ENCODE measurements around the gene RBP5. TPM values are rescaled to one million over a fixed set of nuclear protein-coding genes. Genes with fewer than 3 reads are reported as not detected.

The RBP5 gene
- polyA plus RNA-seq, 2 donors, result 0.65 to 2.2 TPM

DNA sequence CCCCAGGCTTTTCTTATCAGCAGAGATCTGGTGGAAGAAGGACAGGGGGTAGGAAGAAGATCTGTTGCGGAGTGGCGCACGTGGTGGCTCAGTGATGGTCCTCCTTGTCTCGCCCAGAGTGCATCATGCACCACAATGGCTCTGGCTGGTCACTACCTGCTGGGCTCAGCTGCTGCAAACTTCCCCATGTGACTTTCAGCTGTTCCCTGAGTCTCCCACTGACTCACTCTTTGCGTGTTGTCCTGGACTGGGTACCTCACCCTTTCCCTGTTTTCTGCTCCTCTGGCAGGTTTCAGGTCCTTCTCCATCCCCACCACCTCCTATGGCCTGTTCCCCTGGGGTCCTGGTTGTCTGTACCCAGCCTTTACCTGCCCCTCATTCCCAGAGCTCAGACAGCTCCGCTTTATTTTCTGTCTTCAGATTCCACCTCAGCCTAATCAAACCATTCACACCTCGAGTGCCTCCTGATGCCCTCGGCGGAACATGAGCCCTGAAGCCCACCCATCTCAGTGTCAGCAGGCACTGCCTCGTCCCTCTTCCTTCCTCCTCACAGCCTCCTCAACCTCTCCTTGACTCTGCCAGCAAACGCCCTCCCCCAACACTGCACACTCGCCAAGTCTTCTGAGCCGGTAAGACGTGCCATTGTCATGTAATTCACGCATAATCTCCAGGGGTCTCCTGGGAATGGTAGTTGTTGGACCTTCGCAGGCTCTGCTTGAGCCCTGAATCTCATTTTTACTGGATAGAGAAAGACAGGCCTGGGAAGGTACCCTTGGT lies 38.3 kb downstream of the RBP5 start:
- Histone ChIP-seq H3K4me1 (ENCODE audit: control insufficient read depth in 2 of 2, insufficient read depth in 2 of 2, low read length in 1 of 2) (peaks cover 3 to 7% of the 10 kb centered on the region in 2 donors), H3K27ac (ENCODE audit: low read depth in 2 of 2, low read length in 1 of 2) (peak overlapping the region; percentile 44 to 85), H3K4me3 (ENCODE audit: low read depth in 1 of 2, low read length in 2 of 2) (peak overlapping the region; percentile 2 to 45), H3K27me3 (ENCODE audit: control insufficient read depth in 1 of 2, insufficient read depth in 2 of 2, low read length in 2 of 2) (no peaks in the 10 kb centered on the region), H3K36me3 (ENCODE audit: control insufficient read depth in 2 of 2, insufficient read depth in 2 of 2, low read length in 1 of 2) (peaks cover 2 to 12% of the 10 kb centered on the region in 2 donors), H3K9me3 (ENCODE audit: control insufficient read depth in 2 of 2, insufficient read depth in 1 of 2, low read depth in 1 of 2, low read length in 1 of 2) (peaks cover 0 to under 1% of the 10 kb centered on the region in 2 donors)
- 66 to 68% methylated on average over 16 of the region's 16 CpGs for WGBS, 2 donors

DNA sequence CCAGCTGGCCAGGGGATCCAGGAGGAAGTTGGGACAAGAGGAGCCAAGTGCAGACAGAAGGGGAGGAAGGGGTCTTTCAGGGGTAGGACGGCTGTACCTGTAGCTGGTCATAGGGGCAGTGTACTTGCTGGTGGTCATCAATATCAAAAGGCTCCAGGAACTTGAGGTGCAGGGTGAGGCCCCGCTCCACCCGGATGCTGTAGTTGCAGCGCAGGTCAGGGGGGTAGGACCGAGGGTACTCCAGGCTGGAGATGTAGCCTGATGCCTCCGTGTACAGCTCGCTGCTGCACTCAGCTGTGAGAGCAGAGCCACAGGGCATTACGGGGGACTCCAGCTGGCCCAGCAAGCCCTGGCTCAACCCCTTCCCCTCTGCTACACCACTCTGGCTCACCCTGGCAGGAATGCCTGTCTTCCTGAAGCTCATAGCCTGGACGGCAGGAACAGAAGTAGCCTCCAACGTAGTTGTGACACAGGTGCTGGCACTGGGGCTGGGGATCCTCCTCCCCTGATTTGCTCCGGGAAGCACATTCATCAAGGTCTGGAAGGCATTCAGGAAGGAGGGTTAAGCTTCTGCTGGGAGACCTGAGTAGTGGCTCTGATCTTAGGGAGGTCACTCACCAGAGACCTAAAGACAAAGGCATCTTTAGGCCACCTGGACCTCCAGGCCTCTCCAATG lies 39.4 kb downstream of the RBP5 start:
- 77 to 78% methylated on average over 11 of the region's 11 CpGs for WGBS, 2 donors
- H3K36me3 ChIP-seq (ENCODE audit: control insufficient read depth in 2 of 2, insufficient read depth in 2 of 2, low read length in 1 of 2), result peaks cover 2 to 22% of the 10 kb centered on the region in 2 donors
- H3K9me3 ChIP-seq (ENCODE audit: control insufficient read depth in 2 of 2, insufficient read depth in 1 of 2, low read depth in 1 of 2, low read length in 1 of 2), result peaks cover 0 to 9% of the 10 kb centered on the region in 2 donors
- H3K4me3 ChIP-seq (ENCODE audit: low read depth in 1 of 2, low read length in 2 of 2), result no peak overlapping the region
- H3K4me1 ChIP-seq (ENCODE audit: control insufficient read depth in 2 of 2, insufficient read depth in 2 of 2, low read length in 1 of 2), result peaks cover 7 to 11% of the 10 kb centered on the region in 2 donors
- no peaks in the 10 kb centered on the region for H3K27me3 ChIP-seq (ENCODE audit: control insufficient read depth in 1 of 2, insufficient read depth in 2 of 2, low read length in 2 of 2)
- H3K27ac ChIP-seq (ENCODE audit: low read depth in 2 of 2, low read length in 1 of 2), result peak overlapping the region in 1 of 2 donors; percentile 14

DNA sequence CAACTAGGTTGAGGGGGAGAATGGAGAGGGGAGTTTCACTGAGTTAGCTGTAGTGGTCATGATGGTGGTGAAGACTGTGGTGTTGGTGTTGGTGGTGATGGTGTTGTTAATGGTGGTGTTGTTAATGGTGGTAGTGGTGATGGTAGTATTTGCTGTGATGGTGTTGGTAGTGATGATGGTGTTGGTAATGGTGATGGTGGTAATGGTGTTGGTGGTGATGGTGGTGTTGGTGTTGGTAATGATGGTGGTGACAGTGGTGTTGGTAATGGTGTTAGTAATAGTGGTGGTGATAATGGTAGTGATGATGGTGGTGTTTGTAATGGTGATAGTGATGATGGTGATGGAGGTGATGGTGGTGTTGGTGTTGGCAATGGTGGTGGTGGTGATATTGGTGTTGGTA lies 45.6 kb downstream of the RBP5 start:
- Histone ChIP-seq H3K27ac (ENCODE audit: low read depth in 2 of 2, low read length in 1 of 2) (peak overlapping the region in 1 of 2 donors; percentile 3), H3K9me3 (ENCODE audit: control insufficient read depth in 2 of 2, insufficient read depth in 1 of 2, low read depth in 1 of 2, low read length in 1 of 2) (peaks cover 0 to 13% of the 10 kb centered on the region in 2 donors), H3K36me3 (ENCODE audit: control insufficient read depth in 2 of 2, insufficient read depth in 2 of 2, low read length in 1 of 2) (peaks cover 2 to 20% of the 10 kb centered on the region in 2 donors), H3K4me1 (ENCODE audit: control insufficient read depth in 2 of 2, insufficient read depth in 2 of 2, low read length in 1 of 2) (peaks cover 0 to 21% of the 10 kb centered on the region in 2 donors), H3K4me3 (ENCODE audit: low read depth in 1 of 2, low read length in 2 of 2) (no peak overlapping the region), H3K27me3 (ENCODE audit: control insufficient read depth in 1 of 2, insufficient read depth in 2 of 2, low read length in 2 of 2) (no peaks in the 10 kb centered on the region)

DNA sequence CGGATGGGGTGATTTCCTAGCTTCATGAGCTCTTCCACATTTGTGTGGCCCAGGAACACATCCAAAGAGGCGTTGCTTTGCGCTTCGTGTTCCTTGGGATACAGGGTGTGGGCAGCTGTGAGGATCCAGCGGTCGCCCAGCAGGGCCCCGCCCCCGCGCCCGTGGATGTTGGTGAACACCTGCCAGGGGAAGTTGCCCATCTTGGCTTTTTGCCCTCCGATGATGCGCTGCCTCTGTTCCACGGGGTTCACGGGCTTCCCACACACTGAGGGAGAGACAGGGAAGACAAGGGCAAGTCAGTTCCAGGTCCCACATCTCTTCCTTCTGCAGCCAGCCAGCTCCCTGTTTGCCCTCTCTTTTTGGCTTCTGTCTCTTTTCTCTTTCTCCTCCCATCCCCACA lies 47.7 kb downstream of the RBP5 start:
- H3K4me1 ChIP-seq (ENCODE audit: control insufficient read depth in 2 of 2, insufficient read depth in 2 of 2, low read length in 1 of 2), result peaks cover 0 to 21% of the 10 kb centered on the region in 2 donors
- no peak overlapping the region for H3K4me3 ChIP-seq (ENCODE audit: low read depth in 1 of 2, low read length in 2 of 2)
- H3K36me3 ChIP-seq (ENCODE audit: control insufficient read depth in 2 of 2, insufficient read depth in 2 of 2, low read length in 1 of 2), result peaks cover 2 to 20% of the 10 kb centered on the region in 2 donors
- H3K9me3 ChIP-seq (ENCODE audit: control insufficient read depth in 2 of 2, insufficient read depth in 1 of 2, low read depth in 1 of 2, low read length in 1 of 2), result peaks cover 0 to 13% of the 10 kb centered on the region in 2 donors
- 62 to 71% methylated on average over 14 of the region's 14 CpGs for WGBS, 2 donors
- peak overlapping the region in 1 of 2 donors; percentile 8 for H3K27ac ChIP-seq (ENCODE audit: low read depth in 2 of 2, low read length in 1 of 2)
- no peaks in the 10 kb centered on the region for H3K27me3 ChIP-seq (ENCODE audit: control insufficient read depth in 1 of 2, insufficient read depth in 2 of 2, low read length in 2 of 2)

DNA sequence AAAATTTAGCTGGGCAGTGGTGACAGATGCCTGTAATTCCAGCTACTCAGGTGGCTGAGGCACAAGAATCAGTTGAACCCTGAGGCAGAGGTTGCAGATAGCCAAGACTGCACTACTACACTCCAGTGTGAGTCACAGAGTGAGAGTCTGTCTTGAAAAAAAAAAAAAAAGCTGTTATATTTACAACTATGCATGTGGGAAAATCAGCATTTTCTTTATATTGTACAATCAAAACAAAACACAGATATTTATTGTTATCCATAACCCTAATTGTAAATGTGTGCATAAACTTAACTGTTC lies 48.9 kb downstream of the RBP5 start:
- H3K4me1 ChIP-seq (ENCODE audit: control insufficient read depth in 2 of 2, insufficient read depth in 2 of 2, low read length in 1 of 2), result peaks cover 0 to 16% of the 10 kb centered on the region in 2 donors
- H3K27me3 ChIP-seq (ENCODE audit: control insufficient read depth in 1 of 2, insufficient read depth in 2 of 2, low read length in 2 of 2), result no peaks in the 10 kb centered on the region
- no peak overlapping the region for H3K4me3 ChIP-seq (ENCODE audit: low read depth in 1 of 2, low read length in 2 of 2)
- peaks cover 0 to 13% of the 10 kb centered on the region in 2 donors for H3K36me3 ChIP-seq (ENCODE audit: control insufficient read depth in 2 of 2, insufficient read depth in 2 of 2, low read length in 1 of 2)
- H3K9me3 ChIP-seq (ENCODE audit: control insufficient read depth in 2 of 2, insufficient read depth in 1 of 2, low read depth in 1 of 2, low read length in 1 of 2), result peaks cover 0 to 7% of the 10 kb centered on the region in 2 donors
- H3K27ac ChIP-seq (ENCODE audit: low read depth in 2 of 2, low read length in 1 of 2), result peak overlapping the region; percentile 83

DNA sequence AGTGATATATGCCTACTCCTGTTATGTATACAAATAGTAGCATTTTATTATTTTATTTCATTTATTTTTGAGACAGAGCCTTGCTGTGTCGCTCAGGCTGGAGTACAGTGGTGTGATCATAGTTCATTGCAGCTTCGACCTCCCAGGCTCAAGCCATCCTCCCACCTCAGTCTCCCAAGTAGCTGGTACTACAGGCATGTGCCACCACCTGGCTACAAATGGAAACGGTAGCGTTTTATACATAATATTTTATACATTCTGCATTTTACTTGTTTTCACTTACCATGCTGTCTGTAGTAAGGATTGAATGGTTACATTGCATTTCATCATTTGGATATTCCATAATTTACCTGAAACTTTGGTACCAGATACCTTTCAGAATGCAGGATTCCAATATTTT lies 50.5 kb downstream of the RBP5 start:
- no peak overlapping the region for H3K4me3 ChIP-seq (ENCODE audit: low read depth in 1 of 2, low read length in 2 of 2)
- peaks cover 0 to 1% of the 10 kb centered on the region in 2 donors for H3K9me3 ChIP-seq (ENCODE audit: control insufficient read depth in 2 of 2, insufficient read depth in 1 of 2, low read depth in 1 of 2, low read length in 1 of 2)
- peaks cover 0 to 11% of the 10 kb centered on the region in 2 donors for H3K4me1 ChIP-seq (ENCODE audit: control insufficient read depth in 2 of 2, insufficient read depth in 2 of 2, low read length in 1 of 2)
- WGBS, 2 donors, result 66 to 67% methylated on average over 4 of the region's 4 CpGs
- no peaks in the 10 kb centered on the region for H3K27me3 ChIP-seq (ENCODE audit: control insufficient read depth in 1 of 2, insufficient read depth in 2 of 2, low read length in 2 of 2)
- peaks cover 0 to 6% of the 10 kb centered on the region in 2 donors for H3K36me3 ChIP-seq (ENCODE audit: control insufficient read depth in 2 of 2, insufficient read depth in 2 of 2, low read length in 1 of 2)
- H3K27ac ChIP-seq (ENCODE audit: low read depth in 2 of 2, low read length in 1 of 2), result no peak overlapping the region

DNA sequence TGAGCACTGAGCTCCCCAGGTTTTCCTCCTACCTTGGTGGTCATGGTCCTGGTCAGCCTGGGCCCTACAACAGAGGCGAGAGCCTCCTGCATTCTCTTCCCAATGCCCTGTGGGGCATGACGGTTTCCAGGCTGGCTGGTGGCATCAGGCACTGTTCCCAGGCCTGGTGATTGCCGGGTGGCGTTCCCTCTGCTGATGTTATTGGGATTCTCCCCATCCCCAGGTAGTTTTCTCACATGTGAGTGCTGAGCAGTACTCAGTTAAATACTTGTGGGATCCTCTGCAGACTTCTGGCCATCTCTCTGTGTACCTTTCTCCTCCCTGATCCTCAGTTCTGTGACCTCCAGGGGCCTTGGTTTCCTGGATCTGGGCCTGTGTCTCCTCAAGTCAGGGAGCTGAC lies 52.2 kb downstream of the RBP5 start:
- Histone ChIP-seq H3K4me3 (ENCODE audit: low read depth in 1 of 2, low read length in 2 of 2) (no peak overlapping the region), H3K4me1 (ENCODE audit: control insufficient read depth in 2 of 2, insufficient read depth in 2 of 2, low read length in 1 of 2) (peaks cover 0 to 8% of the 10 kb centered on the region in 2 donors), H3K9me3 (ENCODE audit: control insufficient read depth in 2 of 2, insufficient read depth in 1 of 2, low read depth in 1 of 2, low read length in 1 of 2) (no peaks in the 10 kb centered on the region), H3K27ac (ENCODE audit: low read depth in 2 of 2, low read length in 1 of 2) (no peak overlapping the region), H3K27me3 (ENCODE audit: control insufficient read depth in 1 of 2, insufficient read depth in 2 of 2, low read length in 2 of 2) (no peaks in the 10 kb centered on the region), H3K36me3 (ENCODE audit: control insufficient read depth in 2 of 2, insufficient read depth in 2 of 2, low read length in 1 of 2) (peaks cover 0 to 5% of the 10 kb centered on the region in 2 donors)
- WGBS, 2 donors, result 93 to 95% methylated on average over 4 of the region's 4 CpGs

DNA sequence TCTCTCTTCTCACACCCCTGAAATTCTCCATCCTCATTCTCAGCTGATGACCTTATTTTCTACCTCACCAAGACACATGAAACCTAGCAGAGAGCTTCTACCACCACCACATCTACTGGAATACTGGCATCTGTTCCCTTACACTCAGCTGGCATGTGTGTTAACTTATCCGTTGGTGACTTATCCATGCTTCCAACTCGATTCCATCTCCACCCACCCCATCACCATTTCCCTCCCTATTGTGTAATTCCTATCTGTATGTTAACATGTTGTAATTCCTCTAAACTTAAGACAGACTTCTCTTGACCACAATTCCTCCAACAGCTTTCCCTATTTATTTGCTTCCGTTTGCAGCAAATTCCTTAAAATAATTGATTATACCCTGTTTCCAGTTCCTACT lies 52.8 kb downstream of the RBP5 start:
- H3K4me3 ChIP-seq (ENCODE audit: low read depth in 1 of 2, low read length in 2 of 2), result no peak overlapping the region
- no peaks in the 10 kb centered on the region for H3K9me3 ChIP-seq (ENCODE audit: control insufficient read depth in 2 of 2, insufficient read depth in 1 of 2, low read depth in 1 of 2, low read length in 1 of 2)
- 50 to 60% methylated on average over 3 of the region's 3 CpGs for WGBS, 2 donors
- H3K4me1 ChIP-seq (ENCODE audit: control insufficient read depth in 2 of 2, insufficient read depth in 2 of 2, low read length in 1 of 2), result peaks cover 0 to 6% of the 10 kb centered on the region in 2 donors
- H3K27ac ChIP-seq (ENCODE audit: low read depth in 2 of 2, low read length in 1 of 2), result no peak overlapping the region
- no peaks in the 10 kb centered on the region for H3K27me3 ChIP-seq (ENCODE audit: control insufficient read depth in 1 of 2, insufficient read depth in 2 of 2, low read length in 2 of 2)
- peaks cover 0 to 3% of the 10 kb centered on the region in 2 donors for H3K36me3 ChIP-seq (ENCODE audit: control insufficient read depth in 2 of 2, insufficient read depth in 2 of 2, low read length in 1 of 2)

DNA sequence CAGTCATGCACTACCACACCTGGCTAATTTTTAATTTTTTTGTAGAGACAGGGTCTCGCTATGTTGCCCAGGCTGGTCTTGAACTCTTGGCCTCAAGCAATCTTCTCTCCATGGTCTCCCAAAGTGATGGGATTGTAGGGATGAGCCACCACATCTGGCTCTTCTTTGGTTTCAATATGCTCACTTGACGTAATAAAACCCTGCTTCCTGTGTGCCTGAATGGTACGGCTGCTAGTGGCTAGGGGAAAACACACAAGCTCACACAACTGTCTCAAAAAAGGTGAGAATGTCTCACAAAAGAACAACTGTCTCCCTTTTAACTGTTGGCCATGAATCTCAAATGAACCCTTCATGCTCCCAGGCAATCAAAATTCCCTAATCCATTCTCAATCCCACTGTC lies 53.2 kb downstream of the RBP5 start:
- Histone ChIP-seq H3K27ac (ENCODE audit: low read depth in 2 of 2, low read length in 1 of 2) (no peak overlapping the region), H3K4me1 (ENCODE audit: control insufficient read depth in 2 of 2, insufficient read depth in 2 of 2, low read length in 1 of 2) (peaks cover 0 to 2% of the 10 kb centered on the region in 2 donors), H3K27me3 (ENCODE audit: control insufficient read depth in 1 of 2, insufficient read depth in 2 of 2, low read length in 2 of 2) (no peaks in the 10 kb centered on the region), H3K9me3 (ENCODE audit: control insufficient read depth in 2 of 2, insufficient read depth in 1 of 2, low read depth in 1 of 2, low read length in 1 of 2) (no peaks in the 10 kb centered on the region), H3K36me3 (ENCODE audit: control insufficient read depth in 2 of 2, insufficient read depth in 2 of 2, low read length in 1 of 2) (no peaks in the 10 kb centered on the region), H3K4me3 (ENCODE audit: low read depth in 1 of 2, low read length in 2 of 2) (no peak overlapping the region)
- 75 to 81% methylated on average over 3 of the region's 3 CpGs for WGBS, 2 donors
